HG03342 (cell line): Measurements from ENCODE around the gene ITCH.
"Not testable (repeated sequence)": the region's sequence is repeated elsewhere in the genome, so short reads cannot be mapped to it uniquely, and the experiment has no call there.

Source experiments
- ATAC-seq: cut with Tn5 transposase; IDR thresholded peaks from one replicate; pipeline ENCODE4 v1.9.1; 2021; ENCODE audit warnings: mild to moderate bottlenecking, moderate library complexity; ENCODE audit not compliant: unreplicated experiment

The ITCH gene

GRCh38 chr20:34412453-34412852 lies 49.4 kb downstream of the ITCH start:
- no peak for ATAC-seq

GRCh38 chr20:34414525-34414924 lies 51.5 kb downstream of the ITCH start:
- ATAC-seq: not testable (repeated sequence)

- peak; percentile 77 for ATAC-seq
Observed at GRCh38 chr20:34415079-34415478, 52.0 kb downstream of the ITCH start.

GRCh38 chr20:34420146-34420545 lies 57.1 kb downstream of the ITCH start:
- no peak for ATAC-seq

GRCh38 chr20:34420975-34421374 lies 57.9 kb downstream of the ITCH start:
- no peak for ATAC-seq

GRCh38 chr20:34421766-34422466 lies 58.8 kb downstream of the ITCH start:
- ATAC-seq: no peak

GRCh38 chr20:34425032-34425690 lies 62.1 kb downstream of the ITCH start:
- ATAC-seq: not testable (repeated sequence)

GRCh38 chr20:34426026-34426425 lies 63.0 kb downstream of the ITCH start:
- ATAC-seq: no peak

- no peak for ATAC-seq
Observed at GRCh38 chr20:34427331-34427730, 64.3 kb downstream of the ITCH start.

- ATAC-seq: no peak
Observed at GRCh38 chr20:34427784-34428183, 64.7 kb downstream of the ITCH start.

GRCh38 chr20:34431168-34431567 lies 68.1 kb downstream of the ITCH start:
- ATAC-seq: no peak

- ATAC-seq: not testable (repeated sequence)
Observed at GRCh38 chr20:34432663-34433062, 69.6 kb downstream of the ITCH start.

GRCh38 chr20:34433391-34433790 lies 70.3 kb downstream of the ITCH start:
- no peak for ATAC-seq

GRCh38 chr20:34435589-34435988 lies 72.5 kb downstream of the ITCH start:
- no peak for ATAC-seq

- no peak for ATAC-seq
Observed at GRCh38 chr20:34437330-34437986, 74.4 kb downstream of the ITCH start.

GRCh38 chr20:34439168-34439567 lies 76.1 kb downstream of the ITCH start:
- no peak for ATAC-seq

- not testable (repeated sequence) for ATAC-seq
Observed at GRCh38 chr20:34441423-34441822, 78.3 kb downstream of the ITCH start.

GRCh38 chr20:34443546-34443945 lies 80.5 kb downstream of the ITCH start:
- no peak for ATAC-seq

- ATAC-seq: no peak
Observed at GRCh38 chr20:34445177-34446065, 82.3 kb downstream of the ITCH start.

GRCh38 chr20:34448517-34448916 lies 85.4 kb downstream of the ITCH start:
- ATAC-seq: no peak
